SK-N-MC (cell line): ENCODE results near the gene SPACDR.

Source experiments
- DNase-seq: peaks from one replicate; pipeline ENCODE4 v3.0.0-alpha.2; 2011; ENCODE audit warnings: low read depth, low spot score
- H3K27ac ChIP-seq: fragments of 200-600 bp; sonication (generic); 2 replicates; pipeline ENCODE4 v1.5.1; 2016; ENCODE audit warnings: mixed run types
- H3K36me3 ChIP-seq: fragments of 200-600 bp; sonication (generic); 2 replicates; pipeline ENCODE4 v1.6.1; 2017; ENCODE audit warnings: antibody characterized with exemption, low read length, mixed read lengths; ENCODE audit not compliant: insufficient read depth
- H3K4me3 ChIP-seq: fragments of 200-600 bp; sonication (generic); 2 replicates; pipeline ENCODE4 v1.5.1; 2016
- H3K9ac ChIP-seq: fragments of 200-600 bp; sonication (generic); 2 replicates; pipeline ENCODE4 v1.8.0; 2017; ENCODE audit warnings: mixed run types, mixed read lengths; ENCODE audit not compliant: insufficient read length
- H3K9me3 ChIP-seq: fragments of 200-600 bp; sonication (generic); 2 replicates; pipeline ENCODE4 v1.6.1; 2017; ENCODE audit warnings: low read depth, mild to moderate bottlenecking, antibody characterized with exemption, low read length, moderate library complexity, mixed read lengths
- EZH2 ChIP-seq: fragments of 200-600 bp; sonication (generic); IDR thresholded peaks from one replicate; pipeline ENCODE4 v1.6.1; 2017; ENCODE audit warnings: antibody characterized with exemption
- FOXP2 ChIP-seq: optimal IDR thresholded peaks from 2 replicates; pipeline ENCODE3; 2011; ENCODE audit warnings: mild to moderate bottlenecking, moderate library complexity; ENCODE audit not compliant: insufficient read depth; ENCODE audit errors: extremely low read length, control extremely low read depth
- POLR2AphosphoS5 ChIP-seq: IDR thresholded peaks from 2 replicates; pipeline ENCODE4 v1.6.1; 2012; ENCODE audit warnings: mild to moderate bottlenecking, low read depth, low read length, borderline replicate concordance

The SPACDR gene

DNA sequence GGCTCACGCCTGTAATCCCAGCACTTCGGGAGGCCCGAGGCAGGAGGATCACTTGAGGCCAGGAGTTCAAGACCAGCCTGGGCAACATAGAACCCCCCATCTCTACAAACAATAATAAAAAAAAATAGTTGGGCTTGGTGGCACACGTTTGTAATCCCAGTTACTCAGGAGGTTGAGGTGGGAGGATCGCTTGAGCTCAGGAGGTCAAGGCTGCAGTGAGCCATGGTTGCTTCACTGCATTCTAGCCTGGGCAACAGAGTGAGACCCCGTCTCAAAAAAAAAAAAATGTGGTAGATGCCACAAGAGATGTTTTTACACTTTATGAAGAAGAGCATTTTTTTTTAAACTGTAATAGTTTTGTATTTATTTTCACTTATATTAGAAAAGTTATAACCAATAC, 32.4 kb upstream of the SPACDR start:
- H3K36me3 ChIP-seq, result no peaks in the 10 kb centered on the region
- no peak overlapping the region for H3K9ac ChIP-seq
- DNase-seq, result no peak
- no peaks in the 10 kb centered on the region for H3K9me3 ChIP-seq
- H3K27ac ChIP-seq, result no peak overlapping the region
- TF ChIP-seq EZH2 (no peak), POLR2AphosphoS5 (no peak), FOXP2 (no peak)
- no peak overlapping the region for H3K4me3 ChIP-seq

DNA sequence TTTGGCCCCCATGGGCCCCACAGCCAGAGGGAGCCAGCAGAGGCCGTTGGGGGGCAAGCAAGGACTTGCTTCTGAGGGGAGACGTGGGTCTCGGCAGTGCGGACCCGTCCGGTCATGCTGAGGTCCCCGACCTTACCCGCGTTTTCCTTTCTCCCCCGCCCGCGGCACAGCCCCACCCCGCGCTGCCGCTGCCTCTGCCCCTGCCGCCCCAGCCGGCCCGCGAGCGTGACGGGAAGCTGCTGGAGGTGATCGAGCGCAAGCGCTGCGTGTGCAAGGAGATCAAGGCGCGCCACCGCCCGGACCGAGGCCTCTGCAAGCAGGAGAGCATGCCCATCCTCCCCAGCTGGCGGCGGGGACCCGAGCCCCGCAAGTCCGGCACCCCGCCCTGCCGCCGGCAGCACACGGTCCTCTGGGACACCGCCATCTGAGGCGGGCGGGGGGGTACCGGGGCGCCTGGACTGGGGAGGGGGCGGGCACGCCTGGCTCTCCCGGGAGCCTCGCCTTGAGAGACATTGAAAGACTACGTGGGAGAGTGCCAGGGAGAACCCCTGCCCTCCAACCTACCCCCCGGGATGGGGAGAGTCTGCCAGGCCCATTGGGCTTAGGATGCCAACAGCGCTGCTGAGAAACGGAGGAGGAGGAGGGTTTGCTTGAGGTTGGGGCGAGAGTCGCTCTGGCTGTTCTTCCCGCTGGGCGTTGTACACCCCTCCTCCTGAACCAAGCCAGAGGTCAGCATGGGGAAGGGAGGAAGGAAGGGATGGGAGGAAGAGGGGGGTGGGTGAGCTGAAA, 29.6 kb upstream of the SPACDR start:
- TF ChIP-seq FOXP2 (no peak), EZH2 (no peak), POLR2AphosphoS5 (no peak)
- H3K36me3 ChIP-seq, result no peaks in the 10 kb centered on the region
- H3K9me3 ChIP-seq, result no peaks in the 10 kb centered on the region
- no peak overlapping the region for H3K27ac ChIP-seq
- no peak for DNase-seq
- no peak overlapping the region for H3K4me3 ChIP-seq
- H3K9ac ChIP-seq, result no peak overlapping the region

DNA sequence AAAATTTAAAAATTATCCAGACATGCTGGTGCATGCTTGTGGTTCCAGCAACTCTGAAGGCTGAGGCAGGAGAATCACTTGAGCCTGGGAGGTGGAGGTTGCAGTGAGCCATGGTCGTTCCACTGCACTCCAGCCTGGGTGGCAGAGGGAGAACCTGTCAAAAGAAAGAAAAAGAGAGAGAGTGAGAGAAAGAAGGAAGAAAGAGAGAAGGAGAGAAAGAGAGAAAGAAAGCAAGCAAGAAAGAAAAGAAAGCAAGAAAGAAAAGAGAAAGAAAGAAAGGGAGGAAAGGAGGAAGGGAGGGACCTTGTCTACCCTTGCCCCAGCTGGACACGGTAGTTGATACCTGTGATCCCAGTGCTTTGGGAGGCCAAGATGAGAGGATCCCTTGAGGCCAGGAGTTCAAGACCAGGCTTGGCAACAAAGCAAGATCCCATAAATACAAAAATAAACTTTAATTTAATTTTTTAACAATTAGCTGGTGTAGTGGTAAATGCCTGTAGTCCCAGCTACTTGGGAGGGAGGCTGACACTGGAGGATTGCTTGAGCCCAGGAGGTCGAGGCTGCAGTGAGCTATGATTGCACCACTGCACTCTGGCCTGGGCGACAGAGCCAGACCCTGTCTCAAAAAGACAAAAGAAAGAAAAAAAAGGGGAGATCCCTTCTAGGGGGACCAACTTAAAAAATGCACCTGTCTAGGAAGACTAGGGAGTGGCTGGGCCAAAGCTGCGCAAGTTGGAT, 28.8 kb upstream of the SPACDR start:
- TF ChIP-seq POLR2AphosphoS5 (no peak), EZH2 (no peak), FOXP2 (no peak)
- Histone ChIP-seq H3K4me3 (no peak overlapping the region), H3K27ac (no peak overlapping the region), H3K9me3 (no peaks in the 10 kb centered on the region), H3K36me3 (no peaks in the 10 kb centered on the region), H3K9ac (no peak overlapping the region)
- no peak for DNase-seq

DNA sequence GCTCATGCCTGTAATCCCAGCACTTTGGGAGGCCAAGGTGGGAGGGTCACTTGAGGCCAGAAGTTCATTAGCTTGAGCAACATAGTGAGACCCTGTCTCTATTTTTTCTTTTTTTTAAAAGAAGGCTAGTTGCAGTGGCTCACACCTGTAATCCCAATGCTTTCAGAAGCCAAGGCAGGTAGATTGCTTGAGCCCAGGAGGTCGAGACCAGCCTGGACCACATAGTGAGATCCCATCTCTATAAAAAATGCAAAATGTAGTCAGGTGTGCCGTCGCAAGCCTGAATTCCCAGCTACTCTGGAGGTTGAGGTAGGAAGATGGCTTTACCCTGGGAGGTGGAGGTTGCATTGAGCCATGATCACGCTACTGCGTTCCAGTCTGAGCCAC, 27.1 kb upstream of the SPACDR start:
- no peaks in the 10 kb centered on the region for H3K9me3 ChIP-seq

DNA sequence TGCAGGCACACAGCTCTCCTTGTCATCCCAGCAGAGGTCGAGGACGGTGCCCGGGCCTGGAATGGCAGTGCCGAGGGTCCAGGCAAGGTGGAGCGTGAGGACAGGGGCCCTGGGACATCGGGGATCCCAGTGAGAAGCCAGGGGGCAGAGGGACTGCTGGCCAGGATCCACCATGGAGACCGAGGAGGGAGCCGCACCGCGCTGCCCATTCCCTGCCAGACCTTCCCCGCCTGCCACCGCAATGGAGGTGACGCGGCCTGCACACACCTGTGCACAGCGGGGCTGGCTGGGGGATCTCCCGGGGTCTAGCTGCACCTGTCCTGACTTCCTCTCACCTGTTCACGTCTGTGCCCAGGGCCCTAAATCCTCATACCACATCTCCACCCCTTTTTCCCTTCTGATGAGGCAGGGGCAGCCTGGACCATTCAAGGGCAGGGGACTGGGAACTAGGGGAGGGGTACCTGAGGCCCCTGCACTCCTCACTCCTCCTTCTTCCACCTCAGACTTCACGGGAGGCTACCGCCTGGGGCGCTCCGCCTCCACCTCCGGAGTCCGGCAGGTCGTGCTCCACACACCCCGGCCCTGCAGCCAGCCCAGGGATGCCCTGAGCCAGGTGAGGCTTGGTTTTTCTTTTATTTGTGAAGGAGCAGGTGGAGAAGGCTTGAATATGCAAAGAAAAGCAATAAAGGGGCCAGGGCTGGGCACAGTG, 26.6 kb upstream of the SPACDR start:
- Histone ChIP-seq H3K27ac (no peak overlapping the region), H3K9ac (no peak overlapping the region), H3K36me3 (no peaks in the 10 kb centered on the region), H3K9me3 (no peaks in the 10 kb centered on the region), H3K4me3 (no peak overlapping the region)
- TF ChIP-seq POLR2AphosphoS5 (no peak), FOXP2 (no peak), EZH2 (no peak)
- no peak for DNase-seq

More for the DNA sequence above, 27.1 kb upstream of the SPACDR start:
- H3K4me3 ChIP-seq, result no peak overlapping the region
- H3K27ac ChIP-seq, result no peak overlapping the region
- TF ChIP-seq FOXP2 (no peak), EZH2 (no peak), POLR2AphosphoS5 (no peak)
- DNase-seq, result no peak
- H3K36me3 ChIP-seq, result no peaks in the 10 kb centered on the region
- no peak overlapping the region for H3K9ac ChIP-seq

DNA sequence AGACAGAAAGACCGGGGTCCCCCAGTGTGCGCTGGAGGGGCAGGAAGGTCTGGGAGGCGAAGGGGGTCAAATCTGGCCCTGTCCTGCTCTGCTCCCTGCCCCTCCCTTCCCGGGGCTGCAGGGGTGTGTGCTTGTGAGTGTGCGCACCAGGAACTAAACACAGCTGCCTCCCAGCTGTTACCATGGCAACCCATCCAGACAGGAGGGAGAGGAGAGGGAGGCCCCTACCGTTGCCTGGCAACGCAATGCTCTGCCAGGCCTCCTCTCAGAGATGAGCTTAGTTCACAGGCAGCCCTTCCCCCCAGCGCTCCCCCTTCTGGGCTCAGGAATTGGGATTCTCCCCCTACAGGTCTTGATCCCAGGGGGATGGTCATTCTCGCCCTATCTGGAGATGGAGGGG, 25.8 kb upstream of the SPACDR start:
- TF ChIP-seq FOXP2, result no peak
- no peak for TF ChIP-seq EZH2
- no peak for TF ChIP-seq POLR2AphosphoS5
- Histone ChIP-seq H3K36me3 (no peaks in the 10 kb centered on the region), H3K9me3 (no peaks in the 10 kb centered on the region), H3K4me3 (no peak overlapping the region), H3K9ac (no peak overlapping the region), H3K27ac (no peak overlapping the region)
- peak; percentile 91 for DNase-seq

DNA sequence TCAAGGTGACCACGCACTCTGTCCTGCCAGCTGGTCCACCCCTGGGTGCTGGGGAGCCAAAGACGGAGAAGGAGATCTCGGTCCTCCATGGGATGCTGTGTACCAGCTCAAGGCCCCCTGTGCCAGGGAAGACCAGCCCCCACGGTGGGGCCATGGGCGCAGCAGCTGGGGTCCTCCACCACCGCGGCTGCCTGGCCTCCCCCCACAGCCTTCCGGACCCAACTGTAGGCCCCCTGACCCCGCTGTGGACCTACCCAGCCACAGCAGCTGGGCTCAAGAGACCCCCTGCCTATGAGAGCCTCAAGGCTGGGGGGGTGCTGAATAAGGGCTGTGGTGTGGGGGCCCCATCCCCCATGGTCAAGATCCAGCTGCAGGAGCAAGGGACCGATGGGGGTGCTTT, 25.1 kb upstream of the SPACDR start:
- Histone ChIP-seq H3K27ac (no peak overlapping the region), H3K4me3 (no peak overlapping the region), H3K9ac (no peak overlapping the region), H3K9me3 (no peaks in the 10 kb centered on the region), H3K36me3 (no peaks in the 10 kb centered on the region)
- no peak for DNase-seq
- no peak for TF ChIP-seq POLR2AphosphoS5

DNA sequence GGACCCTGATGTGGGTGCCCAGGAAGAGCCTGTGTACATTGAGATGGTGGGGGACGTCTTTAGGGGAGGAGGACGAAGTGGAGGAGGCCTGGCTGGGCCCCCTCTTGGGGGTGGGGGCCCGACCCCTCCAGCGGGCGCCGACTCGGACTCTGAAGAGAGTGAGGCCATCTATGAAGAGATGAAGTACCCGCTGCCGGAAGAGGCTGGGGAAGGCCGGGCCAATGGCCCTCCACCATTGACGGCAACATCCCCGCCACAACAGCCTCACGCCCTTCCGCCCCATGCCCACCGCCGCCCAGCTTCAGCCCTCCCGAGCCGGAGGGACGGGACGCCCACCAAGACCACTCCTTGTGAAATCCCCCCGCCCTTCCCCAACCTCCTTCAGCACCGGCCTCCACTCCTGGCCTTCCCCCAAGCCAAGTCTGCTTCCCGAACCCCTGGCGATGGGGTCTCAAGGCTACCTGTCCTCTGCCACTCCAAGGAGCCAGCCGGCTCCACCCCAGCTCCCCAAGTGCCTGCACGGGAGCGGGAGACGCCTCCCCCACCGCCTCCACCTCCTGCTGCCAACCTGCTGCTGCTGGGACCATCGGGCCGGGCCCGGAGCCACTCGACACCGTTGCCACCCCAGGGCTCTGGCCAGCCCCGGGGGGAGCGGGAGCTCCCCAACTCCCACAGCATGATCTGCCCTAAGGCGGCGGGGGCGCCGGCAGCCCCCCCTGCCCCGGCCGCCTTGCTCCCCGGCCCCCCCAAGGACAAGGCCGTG, 24.5 kb upstream of the SPACDR start:
- no peaks in the 10 kb centered on the region for H3K36me3 ChIP-seq
- no peak overlapping the region for H3K27ac ChIP-seq
- TF ChIP-seq FOXP2 (no peak), EZH2 (no peak), POLR2AphosphoS5 (no peak)
- no peaks in the 10 kb centered on the region for H3K9me3 ChIP-seq
- DNase-seq, result no peak
- no peak overlapping the region for H3K4me3 ChIP-seq
- no peak overlapping the region for H3K9ac ChIP-seq
